Measurements from ENCODE around the gene SCCPDH.

DNA sequence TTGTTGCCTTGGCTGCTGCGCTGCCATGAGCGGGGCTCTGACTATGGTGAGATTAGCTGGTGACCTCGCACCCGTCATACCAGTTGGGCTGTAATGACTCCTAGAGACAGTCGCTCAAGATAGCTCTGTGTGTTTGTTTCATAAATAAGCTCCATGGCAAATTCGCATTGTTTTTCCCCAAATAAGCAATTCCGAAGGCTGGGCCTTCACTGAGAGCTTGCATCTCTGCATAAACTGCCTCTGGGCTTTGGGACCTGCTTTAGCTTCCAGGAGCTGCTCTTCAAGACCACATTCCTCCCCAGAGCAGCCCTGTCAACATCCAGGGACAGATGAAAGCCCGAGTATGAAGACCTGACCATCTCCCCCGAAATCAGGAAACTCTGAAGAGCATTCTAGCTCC lies 40.7 kb upstream of the SCCPDH start:
- TF ChIP-seq, protein P1, sequence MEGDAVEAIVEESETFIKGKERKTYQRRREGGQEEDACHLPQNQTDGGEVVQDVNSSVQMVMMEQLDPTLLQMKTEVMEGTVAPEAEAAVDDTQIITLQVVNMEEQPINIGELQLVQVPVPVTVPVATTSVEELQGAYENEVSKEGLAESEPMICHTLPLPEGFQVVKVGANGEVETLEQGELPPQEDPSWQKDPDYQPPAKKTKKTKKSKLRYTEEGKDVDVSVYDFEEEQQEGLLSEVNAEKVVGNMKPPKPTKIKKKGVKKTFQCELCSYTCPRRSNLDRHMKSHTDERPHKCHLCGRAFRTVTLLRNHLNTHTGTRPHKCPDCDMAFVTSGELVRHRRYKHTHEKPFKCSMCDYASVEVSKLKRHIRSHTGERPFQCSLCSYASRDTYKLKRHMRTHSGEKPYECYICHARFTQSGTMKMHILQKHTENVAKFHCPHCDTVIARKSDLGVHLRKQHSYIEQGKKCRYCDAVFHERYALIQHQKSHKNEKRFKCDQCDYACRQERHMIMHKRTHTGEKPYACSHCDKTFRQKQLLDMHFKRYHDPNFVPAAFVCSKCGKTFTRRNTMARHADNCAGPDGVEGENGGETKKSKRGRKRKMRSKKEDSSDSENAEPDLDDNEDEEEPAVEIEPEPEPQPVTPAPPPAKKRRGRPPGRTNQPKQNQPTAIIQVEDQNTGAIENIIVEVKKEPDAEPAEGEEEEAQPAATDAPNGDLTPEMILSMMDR (IDR thresholded peaks at IDR 0.05; ENCODE audit: poor library complexity), result no peak
- TF ChIP-seq EZH2 (IDR thresholded peaks at IDR 0.05; ENCODE audit: borderline replicate concordance) (no peak), EZH2phosphoT487 (IDR thresholded peaks at IDR 0.05; ENCODE audit: low read depth, severe bottlenecking, unreplicated experiment) (no peak)

All from hepatocyte (in vitro differentiated cells).